SK-N-SH (cell line): ENCODE measurements around the gene NCKAP5.

Experiments used
- CHD2 ChIP-seq: fragments of 150-350 bp; IDR thresholded peaks from 2 replicates; pipeline ENCODE4 v1.6.1; 2018; ENCODE audit warnings: low read length; ENCODE audit not compliant: partially characterized antibody
- CTCF ChIP-seq: fragments of 200-600 bp; sonication (generic); IDR thresholded peaks from 2 replicates; pipeline ENCODE4 v1.6.1; 2017; ENCODE audit warnings: antibody characterized with exemption, mild to moderate bottlenecking, moderate library complexity
- POLR2AphosphoS5 ChIP-seq: IDR thresholded peaks from 2 replicates; pipeline ENCODE4 v1.6.1; 2012; ENCODE audit warnings: low read depth, low read length
- RCOR1 ChIP-seq: fragments of 150-350 bp; IDR thresholded peaks from 2 replicates; pipeline ENCODE4 v1.6.1; 2017; ENCODE audit warnings: antibody characterized with exemption, low read length
- REST ChIP-seq: IDR thresholded peaks from 2 replicates; pipeline ENCODE4 v1.6.1; 2012; ENCODE audit warnings: mild to moderate bottlenecking, low read depth, low read length, moderate library complexity
- SIN3A ChIP-seq: IDR thresholded peaks from 2 replicates; pipeline ENCODE4 v1.6.1; 2012; ENCODE audit warnings: low read depth, mild to moderate bottlenecking, low read length, moderate library complexity, borderline replicate concordance
- TAF1 ChIP-seq: IDR thresholded peaks from 2 replicates; pipeline ENCODE4 v1.6.1; 2012; ENCODE audit warnings: low read depth, mild to moderate bottlenecking, low read length, moderate library complexity, borderline replicate concordance
- TF ChIP-seq, protein P1 (sequence below): IDR thresholded peaks from 2 replicates; pipeline ENCODE4; 2012

DNA sequence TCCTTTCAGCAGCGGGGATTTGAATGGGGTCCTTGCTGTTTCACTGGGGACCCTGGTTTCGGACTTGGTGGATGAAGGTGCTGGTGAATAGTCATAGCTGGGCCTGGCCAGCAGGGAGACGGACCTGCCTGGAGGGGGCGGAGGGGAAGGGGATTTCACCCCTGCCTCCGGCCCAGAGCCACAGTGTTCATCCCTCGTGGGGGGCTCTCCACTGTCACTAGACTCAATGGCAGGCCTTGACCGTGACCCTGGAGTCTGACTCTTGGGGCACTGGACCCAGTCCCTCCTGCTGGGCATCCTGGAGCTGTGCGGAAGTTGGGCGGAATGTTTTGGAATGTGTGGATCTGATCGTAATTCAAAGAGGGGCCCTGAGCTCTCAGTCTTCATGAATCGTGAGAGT lies 784.4 kb downstream of the NCKAP5 start:
- TF ChIP-seq REST = no peak
- no peak for TF ChIP-seq CTCF
- no peak for TF ChIP-seq TAF1
- TF ChIP-seq RCOR1 = no peak
- no peak for TF ChIP-seq CHD2
- TF ChIP-seq POLR2AphosphoS5 = no peak
- no peak for TF ChIP-seq SIN3A
- TF ChIP-seq, protein P1, sequence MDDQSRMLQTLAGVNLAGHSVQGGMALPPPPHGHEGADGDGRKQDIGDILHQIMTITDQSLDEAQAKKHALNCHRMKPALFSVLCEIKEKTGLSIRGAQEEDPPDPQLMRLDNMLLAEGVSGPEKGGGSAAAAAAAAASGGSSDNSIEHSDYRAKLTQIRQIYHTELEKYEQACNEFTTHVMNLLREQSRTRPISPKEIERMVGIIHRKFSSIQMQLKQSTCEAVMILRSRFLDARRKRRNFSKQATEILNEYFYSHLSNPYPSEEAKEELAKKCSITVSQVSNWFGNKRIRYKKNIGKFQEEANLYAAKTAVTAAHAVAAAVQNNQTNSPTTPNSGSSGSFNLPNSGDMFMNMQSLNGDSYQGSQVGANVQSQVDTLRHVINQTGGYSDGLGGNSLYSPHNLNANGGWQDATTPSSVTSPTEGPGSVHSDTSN = no peak
